Trophoblast cell (in vitro differentiated cells and primary cell): ENCODE measurements around the gene INVS.
"Not testable (repeated sequence)": the region's sequence is repeated elsewhere in the genome, so short reads cannot be mapped to it uniquely, and the experiment has no call there.

Experiments
- DNase-seq, 2 donors: peaks; one replicate each; pipeline ENCODE4 v3.0.0-alpha.2; 2016
- H2AFZ ChIP-seq: 2 replicates; pipeline ENCODE4 v1.6.1; 2013; ENCODE audit warnings: low read length, moderate library complexity, mild to moderate bottlenecking; ENCODE audit not compliant: insufficient read depth, poor library complexity
- H2AK5ac ChIP-seq: 2 replicates; pipeline ENCODE4 v1.6.1; 2013; ENCODE audit warnings: mild to moderate bottlenecking, low read length
- H2BK120ac ChIP-seq: 2 replicates; pipeline ENCODE4 v1.6.1; 2013; ENCODE audit warnings: low read length, mild to moderate bottlenecking, moderate library complexity; ENCODE audit not compliant: insufficient read depth, poor library complexity
- H2BK12ac ChIP-seq: 2 replicates; pipeline ENCODE4 v1.6.1; 2013; ENCODE audit warnings: mild to moderate bottlenecking, low read length, moderate library complexity
- H2BK5ac ChIP-seq: 2 replicates; pipeline ENCODE4 v1.6.1; 2013; ENCODE audit warnings: low read length, low read depth, moderate library complexity, mild to moderate bottlenecking; ENCODE audit not compliant: poor library complexity
- H3K14ac ChIP-seq: 2 replicates; pipeline ENCODE4 v1.6.1; 2013; ENCODE audit warnings: mild to moderate bottlenecking, low read length
- H3K18ac ChIP-seq: 2 replicates; pipeline ENCODE4 v1.6.1; 2013; ENCODE audit warnings: mild to moderate bottlenecking, low read length
- H3K23ac ChIP-seq: 2 replicates; pipeline ENCODE4 v1.6.1; 2013; ENCODE audit warnings: low read length
- H3K27ac ChIP-seq: 2 replicates; pipeline ENCODE4 v1.5.1; 2013; ENCODE audit warnings: low read depth, mild to moderate bottlenecking, inconsistent platforms, low read length, moderate library complexity
- H3K27me3 ChIP-seq: 2 replicates; pipeline ENCODE4 v1.6.1; 2013; ENCODE audit warnings: inconsistent platforms, mild to moderate bottlenecking, low read length, moderate library complexity; ENCODE audit not compliant: insufficient read depth
- H3K36me3 ChIP-seq, 2 experiments: 1 replicate in 1 of 2; 2 replicates in 1 of 2; pipeline ENCODE4 v1.6.1; 2013; ENCODE audit warnings: low read length in 2 of 2, mild to moderate bottlenecking in 2 of 2, moderate library complexity in 1 of 2; ENCODE audit not compliant: insufficient read depth in 2 of 2, control insufficient read depth in 1 of 2
- H3K4ac ChIP-seq: 2 replicates; pipeline ENCODE4 v1.6.1; 2013; ENCODE audit warnings: low read depth, mild to moderate bottlenecking, low read length, moderate library complexity
- H3K4me1 ChIP-seq, 2 experiments: 1 replicate in 1 of 2; 2 replicates in 1 of 2; pipeline ENCODE4 v1.6.1; 2013; ENCODE audit warnings: low read length in 2 of 2, mild to moderate bottlenecking in 2 of 2, moderate library complexity in 1 of 2; ENCODE audit not compliant: insufficient read depth in 2 of 2, control insufficient read depth in 1 of 2
- H3K4me2 ChIP-seq: 2 replicates; pipeline ENCODE4 v1.6.1; 2013; ENCODE audit warnings: inconsistent platforms, mild to moderate bottlenecking, low read length, moderate library complexity
- H3K4me3 ChIP-seq: 2 replicates; pipeline ENCODE4 v1.5.1; 2013; ENCODE audit warnings: mild to moderate bottlenecking, low read depth, low read length, inconsistent platforms
- H3K79me1 ChIP-seq: one replicate; pipeline ENCODE4 v1.6.1; 2013; ENCODE audit warnings: low read length
- H3K79me2 ChIP-seq: 2 replicates; pipeline ENCODE4 v1.6.1; 2013; ENCODE audit warnings: low read length, mild to moderate bottlenecking; ENCODE audit not compliant: control insufficient read depth, insufficient read depth, poor library complexity
- H3K9ac ChIP-seq: 2 replicates; pipeline ENCODE4 v1.6.1; 2013; ENCODE audit warnings: mild to moderate bottlenecking, low read length
- H3K9me3 ChIP-seq: 2 replicates; pipeline ENCODE4 v1.6.1; 2013; ENCODE audit warnings: low read depth, mild to moderate bottlenecking, control low read depth, inconsistent platforms, low read length; ENCODE audit not compliant: insufficient read depth
- H4K12ac ChIP-seq: 2 replicates; pipeline ENCODE4 v1.6.1; 2013; ENCODE audit warnings: low read depth, mild to moderate bottlenecking, low read length, moderate library complexity
- H4K8ac ChIP-seq: 2 replicates; pipeline ENCODE4 v1.6.1; 2013; ENCODE audit warnings: low read depth, mild to moderate bottlenecking, low read length, moderate library complexity
- H4K91ac ChIP-seq: one replicate; pipeline ENCODE4 v1.6.1; 2013; ENCODE audit warnings: low read depth, mild to moderate bottlenecking, low read length, moderate library complexity
- WGBS: extraction: QIAGEN DNeasy Blood & Tissue Kit; methylation state at CpG from one replicate; pipeline ENCODE4 v1.1.7; 2013; ENCODE audit warnings: missing lambda C conversion rate; ENCODE audit not compliant: insufficient read length, insufficient coverage; ENCODE audit errors: extremely low coverage; 5-methylcytosine and 5-hydroxymethylcytosine counted together

Gene INVS

GRCh38 chr9:100064872-100065581 lies 34.0 kb upstream of the INVS start:
- H2BK120ac ChIP-seq, result no peak overlapping the region

GRCh38 chr9:100066539-100066938 lies 32.5 kb upstream of the INVS start:
- Histone ChIP-seq H4K91ac (no peak overlapping the region), H3K27me3 (no peaks in the 10 kb centered on the region), H3K4me2 (no peak overlapping the region), H3K4me1 (no peaks in the 10 kb centered on the region), H3K79me2 (no peaks in the 10 kb centered on the region), H3K23ac (no peak overlapping the region), H3K18ac (no peak overlapping the region), H2BK5ac (no peak overlapping the region), H3K36me3 (no peaks in the 10 kb centered on the region), H3K9me3 (no peaks in the 10 kb centered on the region), H3K14ac (no peak overlapping the region), H3K4ac (no peak overlapping the region), H3K79me1 (no peaks in the 10 kb centered on the region), H4K8ac (no peak overlapping the region), H2BK120ac (no peak overlapping the region), H2AK5ac (no peak overlapping the region), H2BK12ac (no peak overlapping the region), H3K9ac (no peak overlapping the region), H2AFZ (no peak overlapping the region), H3K4me3 (no peak overlapping the region), H4K12ac (no peak overlapping the region), H3K27ac (no peak overlapping the region)
- no CpG with 5 or more reads among the region's 2 CpGs for WGBS
- DNase-seq, result no peak

More at GRCh38 chr9:100064872-100065581, 34.0 kb upstream of the INVS start:
- Histone ChIP-seq H3K79me1 (no peaks in the 10 kb centered on the region), H2BK5ac (no peak overlapping the region), H4K8ac (no peak overlapping the region), H3K27ac (no peak overlapping the region), H4K12ac (no peak overlapping the region), H3K4me3 (no peak overlapping the region), H3K9ac (no peak overlapping the region), H4K91ac (no peak overlapping the region), H3K4ac (no peak overlapping the region), H2AK5ac (no peak overlapping the region), H3K18ac (no peak overlapping the region), H2BK12ac (no peak overlapping the region), H3K14ac (no peak overlapping the region), H3K27me3 (no peaks in the 10 kb centered on the region), H3K4me1 (no peaks in the 10 kb centered on the region), H3K36me3 (no peaks in the 10 kb centered on the region), H3K9me3 (no peaks in the 10 kb centered on the region), H2AFZ (no peak overlapping the region), H3K4me2 (no peak overlapping the region), H3K79me2 (no peaks in the 10 kb centered on the region), H3K23ac (no peak overlapping the region)
- WGBS, result no CpG with 5 or more reads among the region's 8 CpGs
- peak; percentile 37 to 59 for DNase-seq

- not testable (repeated sequence) for H3K27me3 ChIP-seq, H2BK12ac ChIP-seq, H4K91ac ChIP-seq
Measured at GRCh38 chr9:100067990-100068389, 31.1 kb upstream of the INVS start.

GRCh38 chr9:100069068-100069467 lies 30.0 kb upstream of the INVS start:
- H3K14ac ChIP-seq, H3K79me2 ChIP-seq, H2BK120ac ChIP-seq, H3K36me3 ChIP-seq, H3K4me1 ChIP-seq, H2AFZ ChIP-seq, H3K4me3 ChIP-seq, H4K91ac ChIP-seq, DNase-seq, H2BK12ac ChIP-seq, H2BK5ac ChIP-seq, H3K4me2 ChIP-seq, H4K8ac ChIP-seq, H4K12ac ChIP-seq, H3K9ac ChIP-seq, H3K9me3 ChIP-seq, H3K27ac ChIP-seq, H2AK5ac ChIP-seq, H3K4ac ChIP-seq, H3K79me1 ChIP-seq, H3K27me3 ChIP-seq, H3K23ac ChIP-seq, H3K18ac ChIP-seq: not testable (repeated sequence)
- no CpG with 5 or more reads among the region's 3 CpGs for WGBS

More at GRCh38 chr9:100067990-100068389, 31.1 kb upstream of the INVS start:
- H4K12ac ChIP-seq, H3K79me2 ChIP-seq, H3K14ac ChIP-seq, H3K36me3 ChIP-seq, H2BK5ac ChIP-seq, H3K4ac ChIP-seq, DNase-seq, H3K9ac ChIP-seq, H3K4me1 ChIP-seq, H4K8ac ChIP-seq, H3K4me3 ChIP-seq, H3K4me2 ChIP-seq, H3K18ac ChIP-seq, H2AK5ac ChIP-seq, H3K27ac ChIP-seq, H3K9me3 ChIP-seq, H3K79me1 ChIP-seq, H3K23ac ChIP-seq, H2BK120ac ChIP-seq, H2AFZ ChIP-seq: not testable (repeated sequence)
- no CpG with 5 or more reads among the region's 30 CpGs for WGBS
